ENCODE data around the gene MOB4.

GRCh38 chr2:197577446-197577845, 61.6 kb downstream of the MOB4 start:
- TF ChIP-seq CTCF (IDR thresholded peaks at IDR 0.05), result no peak
- TF ChIP-seq POLR2A (IDR thresholded peaks at IDR 0.05), result no peak

Data from esophagus squamous epithelium (tissue), 4 donors.